ENCODE data around the gene EPB41L2.

Gene EPB41L2

GRCh38 chr6:130964289-130964688 lies 98.8 kb downstream of the EPB41L2 start:
- ChIA-PET POLR2A (no interaction called here), CTCF (no interaction called here)
- TF ChIP-seq CTCF (IDR thresholded peaks at IDR 0.05; ENCODE audit: control extremely low read depth, extremely low read depth, low read depth, missing control alignments) = no peak
- no peak for DNase-seq (ENCODE audit: extremely low spot score)

GRCh38 chr6:130962966-130963365 lies 100.1 kb downstream of the EPB41L2 start:
- ChIA-PET CTCF (interaction anchor here (1.0 to 1.3 kb wide), 3 partner anchors 13 to 19 kb away, joined by 3 read pairs; no protein-coding TSS in a partner anchor), POLR2A (no interaction called here)
- TF ChIP-seq CTCF (IDR thresholded peaks at IDR 0.05; ENCODE audit: control extremely low read depth, extremely low read depth, low read depth, missing control alignments) = no peak
- DNase-seq (ENCODE audit: extremely low spot score) = no peak

- POLR2A ChIA-PET = no interaction called here
- CTCF ChIA-PET = interaction anchor here (0.9 kb wide), 1 partner anchor 18 kb away, joined by 3 read pairs; no protein-coding TSS in a partner anchor
- no peak for TF ChIP-seq CTCF (IDR thresholded peaks at IDR 0.05; ENCODE audit: control extremely low read depth, extremely low read depth, low read depth, missing control alignments)
- no peak for DNase-seq (ENCODE audit: extremely low spot score)
Measured at GRCh38 chr6:130961148-130961547, 101.9 kb downstream of the EPB41L2 start.

- POLR2A ChIA-PET = no interaction called here
- CTCF ChIA-PET = interaction anchor here (1.2 to 1.7 kb wide), 3 partner anchors 10 to 18 kb away, joined by 3 to 7 read pairs (median 4); no protein-coding TSS in a partner anchor
- no peak for DNase-seq (ENCODE audit: extremely low spot score)
- TF ChIP-seq CTCF (IDR thresholded peaks at IDR 0.05; ENCODE audit: control extremely low read depth, extremely low read depth, low read depth, missing control alignments) = no peak
Measured at GRCh38 chr6:130959951-130960350, 103.1 kb downstream of the EPB41L2 start.

- POLR2A ChIA-PET = no interaction called here
- TF ChIP-seq CTCF (IDR thresholded peaks at IDR 0.05; ENCODE audit: control extremely low read depth, extremely low read depth, low read depth, missing control alignments) = no peak
- DNase-seq (ENCODE audit: extremely low spot score) = no peak
- CTCF ChIA-PET = interaction anchor here (1.4 to 1.7 kb wide), 2 partner anchors 8 to 30 kb away, joined by 5 read pairs; no protein-coding TSS in a partner anchor
Measured at GRCh38 chr6:130958468-130958867, 104.6 kb downstream of the EPB41L2 start.

GRCh38 chr6:130955755-130956154 lies 107.3 kb downstream of the EPB41L2 start:
- POLR2A ChIA-PET = no interaction called here
- CTCF ChIA-PET = interaction anchor here (0.9 kb wide), 1 partner anchor 22 kb away, joined by 3 read pairs; no protein-coding TSS in a partner anchor
- TF ChIP-seq CTCF (IDR thresholded peaks at IDR 0.05; ENCODE audit: control extremely low read depth, extremely low read depth, low read depth, missing control alignments) = no peak
- no peak for DNase-seq (ENCODE audit: extremely low spot score)

All from GM10248 (cell line).